GM12878 (cell line): ENCODE results near the gene GCK.

Experiments used
- CBFB ChIP-seq: IDR thresholded peaks from 2 replicates; pipeline ENCODE4 v1.6.1; 2016; ENCODE audit warnings: antibody characterized with exemption, low read depth
- CTCF ChIP-seq, 3 experiments: IDR thresholded peaks in 2 of 3; conservative IDR thresholded peaks in 1 of 3; 2 replicates each; pipeline ENCODE4 v1.5.1; 2011; ENCODE audit warnings: low read depth in 3 of 3, low read length in 3 of 3, mild to moderate bottlenecking in 3 of 3, control low read depth in 2 of 3, moderate library complexity in 2 of 3, inconsistent platforms in 1 of 3, mixed read lengths in 1 of 3; ENCODE audit not compliant: control insufficient read depth in 2 of 3, insufficient read depth in 1 of 3; ENCODE audit errors: extremely low read depth in 1 of 3
- EGR1 ChIP-seq, 2 experiments: IDR thresholded peaks; 1 replicate in 1 of 2; 2 replicates in 1 of 2; pipeline ENCODE4 v1.6.1; 2011 to 2012; ENCODE audit warnings: low read depth in 2 of 2, low read length in 2 of 2, borderline replicate concordance in 1 of 2, mild to moderate bottlenecking in 1 of 2, moderate library complexity in 1 of 2
- ESRRA ChIP-seq: IDR thresholded peaks from 2 replicates; pipeline ENCODE4 v1.6.1; 2012; ENCODE audit warnings: mild to moderate bottlenecking, low read length, improper control_type of control experiment
- EZH2 ChIP-seq: IDR thresholded peaks from 2 replicates; pipeline ENCODE4 v1.6.1; 2012; ENCODE audit warnings: low read depth, mild to moderate bottlenecking, control low read depth, inconsistent platforms, low read length, borderline replicate concordance; ENCODE audit not compliant: control insufficient read depth
- LARP7 ChIP-seq: fragments of 450-650 bp; IDR thresholded peaks from 2 replicates; pipeline ENCODE4 v1.6.1; 2017; ENCODE audit warnings: mild to moderate bottlenecking
- MYC ChIP-seq: IDR thresholded peaks from 2 replicates; pipeline ENCODE4 v1.6.1; 2011; ENCODE audit warnings: mild to moderate bottlenecking, low read length, moderate library complexity, inconsistent platforms; ENCODE audit not compliant: insufficient read depth, insufficient replicate concordance, insufficient read length, severe bottlenecking
- POLR2A ChIP-seq: IDR thresholded peaks from 2 replicates; pipeline ENCODE4 v1.6.1; 2011; ENCODE audit warnings: low read depth, mild to moderate bottlenecking, low read length
- SREBF2 ChIP-seq: IDR thresholded peaks from 2 replicates; pipeline ENCODE4 v1.6.1; 2012; ENCODE audit warnings: mild to moderate bottlenecking, low read length
- TAF1 ChIP-seq: IDR thresholded peaks from 2 replicates; pipeline ENCODE4 v1.6.1; 2011; ENCODE audit warnings: mild to moderate bottlenecking, low read depth, low read length, borderline replicate concordance
- ZNF274 ChIP-seq: IDR thresholded peaks from one replicate; pipeline ENCODE4 v1.8.0; 2011; ENCODE audit not compliant: insufficient read length, insufficient read depth
- ZNF384 ChIP-seq: IDR thresholded peaks from 2 replicates; pipeline ENCODE4 v1.6.1; 2012; ENCODE audit warnings: low read depth, mild to moderate bottlenecking, low read length, improper control_type of control experiment, borderline replicate concordance
- TF ChIP-seq, protein P1 (sequence below): fragments of 450-650 bp; formaldehyde crosslinking; IDR thresholded peaks from 2 replicates; pipeline ENCODE4 v1.5.0; 2022; ENCODE audit warnings: mild to moderate bottlenecking, missing genetic modification characterization

GRCh38 chr7:44096326-44096881 lies 92.8 kb downstream of the GCK start:
- no peak for TF ChIP-seq ZNF274
- TF ChIP-seq ZNF384, result no peak
- no peak for TF ChIP-seq POLR2A
- no peak for TF ChIP-seq MYC
- TF ChIP-seq EGR1 (IDR thresholded peaks at IDR 0.05; ENCODE audit: borderline replicate concordance in 1 of 2, low read depth in 2 of 2, low read length in 2 of 2), result no peak
- TF ChIP-seq CTCF (IDR thresholded peaks at IDR 0.05 in 2 of 3, conservative IDR thresholded peaks at IDR 0.05 in 1 of 3; ENCODE audit: control insufficient read depth in 2 of 3, extremely low read depth in 1 of 3, insufficient read depth in 1 of 3, low read depth in 3 of 3, low read length in 3 of 3), result no peak
- TF ChIP-seq ESRRA, result no peak
- TF ChIP-seq LARP7, result no peak
- no peak for TF ChIP-seq CBFB
- TF ChIP-seq TAF1, result no peak
- TF ChIP-seq, protein P1, sequence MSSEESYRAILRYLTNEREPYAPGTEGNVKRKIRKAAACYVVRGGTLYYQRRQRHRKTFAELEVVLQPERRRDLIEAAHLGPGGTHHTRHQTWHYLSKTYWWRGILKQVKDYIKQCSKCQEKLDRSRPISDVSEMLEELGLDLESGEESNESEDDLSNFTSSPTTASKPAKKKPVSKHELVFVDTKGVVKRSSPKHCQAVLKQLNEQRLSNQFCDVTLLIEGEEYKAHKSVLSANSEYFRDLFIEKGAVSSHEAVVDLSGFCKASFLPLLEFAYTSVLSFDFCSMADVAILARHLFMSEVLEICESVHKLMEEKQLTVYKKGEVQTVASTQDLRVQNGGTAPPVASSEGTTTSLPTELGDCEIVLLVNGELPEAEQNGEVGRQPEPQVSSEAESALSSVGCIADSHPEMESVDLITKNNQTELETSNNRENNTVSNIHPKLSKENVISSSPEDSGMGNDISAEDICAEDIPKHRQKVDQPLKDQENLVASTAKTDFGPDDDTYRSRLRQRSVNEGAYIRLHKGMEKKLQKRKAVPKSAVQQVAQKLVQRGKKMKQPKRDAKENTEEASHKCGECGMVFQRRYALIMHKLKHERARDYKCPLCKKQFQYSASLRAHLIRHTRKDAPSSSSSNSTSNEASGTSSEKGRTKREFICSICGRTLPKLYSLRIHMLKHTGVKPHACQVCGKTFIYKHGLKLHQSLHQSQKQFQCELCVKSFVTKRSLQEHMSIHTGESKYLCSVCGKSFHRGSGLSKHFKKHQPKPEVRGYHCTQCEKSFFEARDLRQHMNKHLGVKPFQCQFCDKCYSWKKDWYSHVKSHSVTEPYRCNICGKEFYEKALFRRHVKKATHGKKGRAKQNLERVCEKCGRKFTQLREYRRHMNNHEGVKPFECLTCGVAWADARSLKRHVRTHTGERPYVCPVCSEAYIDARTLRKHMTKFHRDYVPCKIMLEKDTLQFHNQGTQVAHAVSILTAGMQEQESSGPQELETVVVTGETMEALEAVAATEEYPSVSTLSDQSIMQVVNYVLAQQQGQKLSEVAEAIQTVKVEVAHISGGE (CRISPR knock-in tag), result no peak
- no peak for TF ChIP-seq EZH2
- no peak for TF ChIP-seq SREBF2
